Ascending aorta (tissue), 2 donors: ENCODE measurements around the gene STK24. TPM values are rescaled to one million over a fixed set of nuclear protein-coding genes. Genes with fewer than 3 reads are reported as not detected.

Experiments
- DNase-seq, 2 donors: peaks; one replicate each; pipeline ENCODE4 v3.0.0-alpha.2; 2019; ENCODE audit warnings: low spot score in 2 of 2
- H3K27ac ChIP-seq, 2 donors: fragments of 200-600 bp; sonication (generic); one replicate each; pipeline ENCODE4 v1.5.1; 2016 to 2017; ENCODE audit warnings: mild to moderate bottlenecking in 1 of 2
- H3K27me3 ChIP-seq: fragments of 200-600 bp; sonication (generic); one replicate; pipeline ENCODE4 v1.5.1; 2017
- H3K36me3 ChIP-seq, 2 donors: fragments of 200-600 bp; sonication (generic); one replicate each; pipeline ENCODE4 v1.5.1; 2016
- H3K4me1 ChIP-seq, 2 donors: fragments of 200-600 bp; sonication (generic); one replicate each; pipeline ENCODE4 v1.5.1; 2016 to 2017; ENCODE audit warnings: mild to moderate bottlenecking in 1 of 2
- H3K4me3 ChIP-seq, 2 donors: fragments of 200-600 bp; sonication (generic); one replicate each; pipeline ENCODE4 v1.5.1; 2016 to 2017; ENCODE audit warnings: mild to moderate bottlenecking in 1 of 2
- H3K9me3 ChIP-seq, 2 donors: fragments of 200-600 bp; sonication (generic); one replicate each; pipeline ENCODE4 v1.5.1; 2016
- CTCF ChIP-seq, 3 experiments: fragments of 200-600 bp in 2 of 3; fragments of 450-650 bp in 1 of 3; sonication (generic) in 2 of 3; IDR thresholded peaks; one replicate each; pipeline ENCODE4 v1.5.1; 2016 to 2019; ENCODE audit warnings: antibody characterized with exemption in 3 of 3, mild to moderate bottlenecking in 1 of 3, moderate library complexity in 1 of 3
- intact Hi-C: fragments of 100-400 bp; cut with DNase I; formaldehyde crosslinking; loops from one replicate; pipeline ENCODE4 v1.15.1; 2023
- total RNA-seq: library from RNA; depleted of rRNA; stranded (reverse); fragments of >200 nt; gene quantifications from one replicate; pipeline ENCODE4 v1.1.0, GENCODE V29; 2016

STK24 gene
- total RNA-seq, 1 donor from 2014 or later, result 35.4 TPM

GRCh38 chr13:98504029-98504351 is 72.9 kb downstream of the STK24 start:
- H3K27me3 ChIP-seq, result no peaks in the 10 kb centered on the region
- no peaks in the 10 kb centered on the region for H3K9me3 ChIP-seq
- DNase-seq, result no peak
- H3K4me3 ChIP-seq, result no peak overlapping the region
- peaks cover 12 to 41% of the 10 kb centered on the region in 2 donors for H3K4me1 ChIP-seq
- peak overlapping the region; percentile 4 to 35 for H3K27ac ChIP-seq
- intact Hi-C loops, result no loop called here
- peaks cover 0 to 3% of the 10 kb centered on the region in 2 donors for H3K36me3 ChIP-seq
- no peak for TF ChIP-seq CTCF (IDR thresholded peaks at IDR 0.05)

GRCh38 chr13:98503175-98504028 is 73.5 kb downstream of the STK24 start:
- intact Hi-C loops, result no loop called here
- H3K27me3 ChIP-seq, result no peaks in the 10 kb centered on the region
- TF ChIP-seq CTCF (IDR thresholded peaks at IDR 0.05), result no peak
- H3K27ac ChIP-seq, result peak overlapping the region in 1 of 2 donors; percentile 35
- H3K4me1 ChIP-seq, result peaks cover 12 to 35% of the 10 kb centered on the region in 2 donors
- DNase-seq, result no peak
- H3K4me3 ChIP-seq, result no peak overlapping the region
- no peaks in the 10 kb centered on the region for H3K9me3 ChIP-seq
- peaks cover 0 to 6% of the 10 kb centered on the region in 2 donors for H3K36me3 ChIP-seq

GRCh38 chr13:98500963-98501421 is 75.9 kb downstream of the STK24 start:
- Histone ChIP-seq H3K9me3 (no peaks in the 10 kb centered on the region), H3K27me3 (no peaks in the 10 kb centered on the region), H3K27ac (no peak overlapping the region), H3K4me3 (no peak overlapping the region), H3K4me1 (peaks cover 5 to 14% of the 10 kb centered on the region in 2 donors), H3K36me3 (peaks cover 0 to 7% of the 10 kb centered on the region in 2 donors)
- intact Hi-C loops, result no loop called here
- DNase-seq, result no peak
- TF ChIP-seq CTCF (IDR thresholded peaks at IDR 0.05), result no peak

- Histone ChIP-seq H3K27ac (peak overlapping the region in 1 of 2 donors; percentile 41), H3K9me3 (no peaks in the 10 kb centered on the region), H3K4me3 (no peak overlapping the region), H3K36me3 (peaks cover 0 to 7% of the 10 kb centered on the region in 2 donors), H3K27me3 (no peaks in the 10 kb centered on the region), H3K4me1 (no peaks in the 10 kb centered on the region)
- intact Hi-C loops, result no loop called here
- DNase-seq, result no peak
- no peak for TF ChIP-seq CTCF (IDR thresholded peaks at IDR 0.05)
These were observed 79.9 kb downstream of the STK24 start for GRCh38 chr13:98496966-98497365.

GRCh38 chr13:98496479-98496791 is 80.5 kb downstream of the STK24 start:
- Histone ChIP-seq H3K4me1 (no peaks in the 10 kb centered on the region), H3K4me3 (no peak overlapping the region)
- intact Hi-C loops, result no loop called here

More at GRCh38 chr13:98496479-98496791, 80.5 kb downstream of the STK24 start:
- H3K27me3 ChIP-seq, result no peaks in the 10 kb centered on the region
- no peak for DNase-seq
- no peak for TF ChIP-seq CTCF (IDR thresholded peaks at IDR 0.05)
- peaks cover 0 to 7% of the 10 kb centered on the region in 2 donors for H3K36me3 ChIP-seq
- no peaks in the 10 kb centered on the region for H3K9me3 ChIP-seq
- H3K27ac ChIP-seq, result peak overlapping the region in 1 of 2 donors; percentile 41
